ENCODE data around the gene TSPAN2. TPM values are rescaled to one million over a fixed set of nuclear protein-coding genes. Genes with fewer than 3 reads are reported as not detected.
A peak's percentile ranks its signal among the peaks of the same experiment; 100 is the strongest.

TSPAN2 gene
- total and polyA plus RNA-seq, 12 donors, result 4.0 to 17.7 (median 6.7) TPM

DNA sequence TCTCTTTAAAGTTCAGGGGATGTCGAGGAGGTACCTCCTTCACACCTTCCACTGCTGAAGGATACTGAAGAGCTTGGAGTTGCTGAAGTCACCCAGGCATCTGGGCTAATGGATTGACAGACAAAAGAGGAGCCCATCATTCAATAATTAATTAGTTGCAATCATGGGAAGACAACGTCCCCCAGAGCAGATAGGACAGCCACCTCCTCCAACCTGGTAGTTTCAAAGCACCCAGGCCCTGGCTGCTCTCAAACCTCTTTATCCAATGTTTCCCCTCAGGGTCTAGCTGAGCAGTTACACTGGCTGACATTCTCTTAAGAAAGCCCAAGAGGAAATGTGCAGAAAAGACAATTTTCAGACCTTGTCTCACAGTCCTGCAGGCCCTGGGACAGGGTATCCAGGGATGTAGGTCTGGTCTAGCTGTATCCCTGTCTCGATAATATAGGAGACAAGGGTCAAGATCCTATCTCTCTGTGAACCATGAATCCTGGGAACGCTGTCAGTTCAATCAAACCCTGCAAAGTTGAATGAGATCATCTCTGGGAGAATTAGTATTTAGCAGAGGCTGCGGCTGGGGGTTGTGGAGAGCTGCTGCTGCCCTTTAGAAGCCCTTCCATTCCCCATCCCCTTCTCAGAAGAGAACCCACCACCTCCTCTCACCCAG lies 1.1 kb downstream of the TSPAN2 start:
- Histone ChIP-seq H3K4me1 (peaks cover 0 to 65% (median 34%) of the 10 kb centered on the region in 9 donors), H3K27me3 (no peaks in the 10 kb centered on the region), H3K4me3 (peak overlapping the region in 6 of 10 donors; percentile 72 to 87 (median 80)), H3K9me3 (no peaks in the 10 kb centered on the region), H3K36me3 (no peaks in the 10 kb centered on the region), H3K27ac (peak overlapping the region in 4 of 10 donors; percentile 73 to 92 (median 90))
- 72 to 73% methylated on average over 5 of the region's 5 CpGs for WGBS, 2 donors
- ATAC-seq (no peak), DNase-seq (no peak)
- TF ChIP-seq, protein P1, sequence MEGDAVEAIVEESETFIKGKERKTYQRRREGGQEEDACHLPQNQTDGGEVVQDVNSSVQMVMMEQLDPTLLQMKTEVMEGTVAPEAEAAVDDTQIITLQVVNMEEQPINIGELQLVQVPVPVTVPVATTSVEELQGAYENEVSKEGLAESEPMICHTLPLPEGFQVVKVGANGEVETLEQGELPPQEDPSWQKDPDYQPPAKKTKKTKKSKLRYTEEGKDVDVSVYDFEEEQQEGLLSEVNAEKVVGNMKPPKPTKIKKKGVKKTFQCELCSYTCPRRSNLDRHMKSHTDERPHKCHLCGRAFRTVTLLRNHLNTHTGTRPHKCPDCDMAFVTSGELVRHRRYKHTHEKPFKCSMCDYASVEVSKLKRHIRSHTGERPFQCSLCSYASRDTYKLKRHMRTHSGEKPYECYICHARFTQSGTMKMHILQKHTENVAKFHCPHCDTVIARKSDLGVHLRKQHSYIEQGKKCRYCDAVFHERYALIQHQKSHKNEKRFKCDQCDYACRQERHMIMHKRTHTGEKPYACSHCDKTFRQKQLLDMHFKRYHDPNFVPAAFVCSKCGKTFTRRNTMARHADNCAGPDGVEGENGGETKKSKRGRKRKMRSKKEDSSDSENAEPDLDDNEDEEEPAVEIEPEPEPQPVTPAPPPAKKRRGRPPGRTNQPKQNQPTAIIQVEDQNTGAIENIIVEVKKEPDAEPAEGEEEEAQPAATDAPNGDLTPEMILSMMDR (IDR thresholded peaks at IDR 0.05), result no peak
- intact Hi-C loops (cut with DNase I), result loop anchor here in 1 of 10 donors (2.0 kb wide), 1 partner anchor 25 kb away; no protein-coding TSS in a partner anchor

DNA sequence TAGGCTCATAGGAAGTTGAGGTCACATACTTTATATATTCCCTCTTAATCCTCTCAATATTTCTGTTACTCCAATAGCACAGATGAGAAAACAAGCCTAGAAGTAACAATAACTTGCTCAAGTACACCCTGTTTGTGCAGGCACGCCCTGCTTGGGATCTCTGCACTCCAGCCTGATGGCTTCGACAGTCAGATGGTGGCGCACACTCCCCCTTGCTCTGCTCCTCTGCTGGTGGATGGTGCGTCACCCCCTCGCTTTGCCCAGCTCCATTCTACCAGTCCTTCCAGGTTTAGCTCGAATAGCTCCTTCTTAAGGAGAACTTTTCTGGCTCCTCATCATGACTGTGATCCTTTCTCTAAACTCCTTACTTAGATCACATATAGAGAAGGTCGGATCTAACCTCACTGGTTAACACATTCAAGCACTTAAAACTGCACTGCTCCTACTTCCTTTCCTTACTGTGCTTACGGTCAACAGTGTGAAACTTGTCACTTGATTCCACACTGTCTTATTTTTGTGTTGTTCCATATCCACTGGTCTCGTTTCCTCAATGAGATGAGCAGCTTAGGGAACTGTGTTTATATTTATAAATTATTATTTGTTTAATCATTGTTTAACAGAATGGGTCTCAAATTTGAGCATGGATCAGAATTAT lies 3.0 kb downstream of the TSPAN2 start:
- no peaks in the 10 kb centered on the region for H3K9me3 ChIP-seq
- intact Hi-C loops (cut with DNase I), result no loop called here
- peaks cover 0 to 66% (median 37%) of the 10 kb centered on the region in 9 donors for H3K4me1 ChIP-seq
- WGBS, 2 donors, result 76 to 81% methylated on average over 9 of the region's 9 CpGs
- no peak for DNase-seq
- no peak overlapping the region for H3K4me3 ChIP-seq
- H3K27ac ChIP-seq, result peak overlapping the region in 9 of 10 donors; percentile 17 to 87 (median 71)
- ATAC-seq, result no peak
- H3K27me3 ChIP-seq, result no peaks in the 10 kb centered on the region
- TF ChIP-seq, protein P1 (IDR thresholded peaks at IDR 0.05), result no peak
- no peaks in the 10 kb centered on the region for H3K36me3 ChIP-seq

DNA sequence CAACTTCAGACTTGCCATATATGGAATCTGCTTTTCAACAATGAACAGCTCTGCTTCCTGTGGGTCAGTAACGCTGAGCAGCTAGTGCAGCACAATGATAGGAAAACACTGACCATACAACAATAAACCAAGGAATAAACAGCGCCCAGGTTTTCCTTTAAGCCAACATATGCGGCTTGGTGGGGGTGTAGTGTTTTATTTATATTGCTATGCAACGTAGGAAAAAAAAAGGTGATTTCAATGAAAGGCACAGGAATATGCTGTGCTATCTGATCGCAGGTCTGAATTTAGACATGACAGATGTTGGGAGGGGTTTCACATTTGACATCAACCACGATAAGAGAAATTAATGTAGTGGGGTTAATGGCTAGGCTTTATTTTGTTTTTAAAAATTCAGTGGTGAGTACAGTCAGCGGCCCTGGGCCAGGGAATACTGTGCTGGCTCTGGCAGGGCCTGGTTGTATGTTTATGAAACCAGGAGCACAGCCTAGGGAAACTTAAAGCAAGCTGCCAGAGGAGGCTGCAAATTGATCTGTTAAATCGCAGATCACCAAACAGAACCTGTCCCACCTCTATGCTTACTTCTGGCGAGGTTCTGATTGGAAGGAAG lies 4.3 kb downstream of the TSPAN2 start:
- Histone ChIP-seq H3K4me1 (peaks cover 0 to 58% (median 31%) of the 10 kb centered on the region in 9 donors), H3K27me3 (no peaks in the 10 kb centered on the region), H3K36me3 (no peaks in the 10 kb centered on the region), H3K27ac (peak overlapping the region; percentile 14 to 87 (median 70)), H3K9me3 (no peaks in the 10 kb centered on the region), H3K4me3 (peak overlapping the region in 2 of 10 donors; percentile 5 to 11)
- intact Hi-C loops (cut with DNase I), result no loop called here
- peak; percentile 30 to 77 (median 58) for ATAC-seq
- DNase-seq, result peak in 1 of 2 donors; percentile 21
- TF ChIP-seq, protein P1 (IDR thresholded peaks at IDR 0.05), result no peak
- WGBS, 2 donors, result 30 to 37% methylated on average over 9 of the region's 9 CpGs

DNA sequence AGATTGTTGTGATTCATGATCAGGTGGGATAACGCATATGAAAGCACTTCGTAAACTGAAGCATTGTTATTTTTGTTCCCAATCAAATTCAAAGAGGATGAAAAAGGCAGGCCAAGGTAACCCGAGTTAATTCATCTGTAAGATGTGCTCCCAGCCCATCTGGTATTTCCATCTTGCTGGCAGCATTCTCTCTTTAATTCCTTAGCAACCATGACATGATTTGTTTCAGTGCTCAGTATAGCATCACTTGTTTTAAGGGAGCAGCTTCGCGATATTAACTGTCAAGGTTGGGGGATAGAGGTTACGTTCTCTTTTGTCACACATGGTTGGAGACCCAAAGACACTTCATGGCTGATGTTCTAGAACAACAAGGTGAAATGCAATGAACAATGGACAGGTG lies 6.4 kb downstream of the TSPAN2 start:
- 55 to 68% methylated on average over 6 of the region's 6 CpGs for WGBS, 2 donors
- H3K36me3 ChIP-seq, result no peaks in the 10 kb centered on the region

More for the DNA sequence above, 6.4 kb downstream of the TSPAN2 start:
- ATAC-seq (no peak), DNase-seq (no peak)
- intact Hi-C loops (cut with DNase I), result no loop called here
- Histone ChIP-seq H3K27ac (peak overlapping the region in 5 of 10 donors; percentile 2 to 87 (median 70)), H3K27me3 (no peaks in the 10 kb centered on the region), H3K9me3 (no peaks in the 10 kb centered on the region), H3K4me3 (no peak overlapping the region), H3K4me1 (peaks cover 0 to 44% (median 26%) of the 10 kb centered on the region in 9 donors)
- TF ChIP-seq, protein P1 (IDR thresholded peaks at IDR 0.05), result no peak
